IMR-90 (cell line): ENCODE results near the gene KHNYN. TPM values are rescaled to one million over a fixed set of nuclear protein-coding genes. Genes with fewer than 3 reads are reported as not detected.

ENCODE experiments used
- ATAC-seq: fragments of 200-7000 bp; cut with Tn5 transposase; 2 replicates; pipeline ENCODE4 v1.9.1; 2020; ENCODE audit warnings: low read depth, mild to moderate bottlenecking, moderate library complexity
- BruUV-seq: library from RNA; stranded (reverse); fragments of 400-500 nt; replicated peaks from 2 replicates; lab custom pipeline; 2021; lab: Mats Ljungman, UMichigan
- CTCF ChIA-PET: fragments of 300-600 bp; formaldehyde crosslinking; extraction: SDS; loops from one replicate; lab custom pipeline; 2021; ENCODE audit warnings: antibody characterized with exemption; lab: Yijun Ruan, JAX
- POLR2A ChIA-PET: fragments of 300-600 bp; sonication (Branson Sonifier 250); formaldehyde crosslinking; loops from one replicate; lab custom pipeline; 2022; ENCODE audit warnings: antibody characterized with exemption; ENCODE audit not compliant: unreplicated experiment; lab: Charles Lee
- DNase-seq: peaks from one replicate; pipeline ENCODE4 v3.0.0; 2013
- H2AFZ ChIP-seq: replicated peaks from 2 replicates; pipeline ENCODE3; 2013; ENCODE audit warnings: low read length, mild to moderate bottlenecking; ENCODE audit not compliant: poor library complexity
- H2AK5ac ChIP-seq: 2 replicates; pipeline ENCODE4 v1.6.1; 2013; ENCODE audit warnings: low read depth, low read length, inconsistent platforms
- H2AK9ac ChIP-seq: replicated peaks from 2 replicates; pipeline ENCODE3; 2013; ENCODE audit warnings: mild to moderate bottlenecking, low read depth, low read length, moderate library complexity; ENCODE audit not compliant: poor library complexity
- H2BK120ac ChIP-seq: 2 replicates; pipeline ENCODE4 v1.6.1; 2013; ENCODE audit warnings: low read depth, low read length, inconsistent platforms
- H2BK15ac ChIP-seq: 3 replicates; pipeline ENCODE4 v1.6.1; 2013; ENCODE audit warnings: low read depth, low read length, inconsistent platforms
- H2BK20ac ChIP-seq: 2 replicates; pipeline ENCODE4 v1.6.1; 2013; ENCODE audit warnings: low read depth, mild to moderate bottlenecking, inconsistent platforms, low read length, moderate library complexity
- H2BK5ac ChIP-seq: 2 replicates; pipeline ENCODE4 v1.6.1; 2013; ENCODE audit warnings: mild to moderate bottlenecking, low read depth, low read length, inconsistent platforms; ENCODE audit not compliant: poor library complexity, severe bottlenecking
- H3K14ac ChIP-seq: replicated peaks from 2 replicates; pipeline ENCODE4 v1.6.1; 2013; ENCODE audit warnings: low read depth, low read length, inconsistent platforms
- H3K18ac ChIP-seq: 2 replicates; pipeline ENCODE4 v1.6.1; 2013; ENCODE audit warnings: low read depth, low read length, control low read depth
- H3K23ac ChIP-seq: 2 replicates; pipeline ENCODE4 v1.6.1; 2013; ENCODE audit warnings: low read depth, low read length, inconsistent platforms
- H3K27ac ChIP-seq: 2 replicates; pipeline ENCODE4 v1.5.1; 2013; ENCODE audit warnings: mild to moderate bottlenecking, control low read depth, low read length; ENCODE audit not compliant: insufficient read depth
- H3K27me3 ChIP-seq: 2 replicates; pipeline ENCODE4 v1.6.1; 2013; ENCODE audit warnings: low read length; ENCODE audit not compliant: control insufficient read depth, insufficient read depth
- H3K36me3 ChIP-seq: 2 replicates; pipeline ENCODE4 v1.6.1; 2013; ENCODE audit warnings: low read length, mixed read lengths; ENCODE audit not compliant: control insufficient read depth, insufficient read depth
- H3K4ac ChIP-seq: 2 replicates; pipeline ENCODE4 v1.6.1; 2013; ENCODE audit warnings: low read depth, low read length, inconsistent platforms
- H3K4me1 ChIP-seq: 2 replicates; pipeline ENCODE4 v1.6.1; 2013; ENCODE audit warnings: low read length, mixed read lengths; ENCODE audit not compliant: control insufficient read depth, insufficient read depth
- H3K4me2 ChIP-seq: 2 replicates; pipeline ENCODE4 v1.6.1; 2013; ENCODE audit warnings: low read depth, mild to moderate bottlenecking, control low read depth, low read length, moderate library complexity
- H3K4me3 ChIP-seq: 2 replicates; pipeline ENCODE4 v1.5.1; 2013; ENCODE audit warnings: low read depth, mild to moderate bottlenecking, control low read depth, low read length, moderate library complexity; ENCODE audit not compliant: insufficient read depth
- H3K56ac ChIP-seq: 2 replicates; pipeline ENCODE4 v1.6.1; 2013; ENCODE audit warnings: low read length, inconsistent platforms; ENCODE audit not compliant: insufficient read depth; ENCODE audit errors: extremely low read depth
- H3K79me1 ChIP-seq, 2 experiments: 2 replicates each; pipeline ENCODE4 v1.6.1; 2013; ENCODE audit warnings: low read length in 2 of 2, inconsistent platforms in 1 of 2, low read depth in 1 of 2
- H3K9ac ChIP-seq: 2 replicates; pipeline ENCODE4 v1.6.1; 2013; ENCODE audit warnings: low read depth, low read length, control low read depth
- H3K9me1 ChIP-seq: 2 replicates; pipeline ENCODE4 v1.6.1; 2013; ENCODE audit warnings: low read length, inconsistent platforms; ENCODE audit not compliant: insufficient read depth
- H3K9me3 ChIP-seq: 2 replicates; pipeline ENCODE4 v1.6.1; 2013; ENCODE audit warnings: low read length; ENCODE audit not compliant: control insufficient read depth, insufficient read depth
- H4K20me1 ChIP-seq: 2 replicates; pipeline ENCODE4 v1.6.1; 2013; ENCODE audit warnings: low read length, inconsistent platforms; ENCODE audit not compliant: insufficient read depth
- H4K5ac ChIP-seq: 2 replicates; pipeline ENCODE4 v1.6.1; 2013; ENCODE audit warnings: mild to moderate bottlenecking, low read depth, low read length, control low read depth
- H4K8ac ChIP-seq, 2 experiments: 2 replicates each; pipeline ENCODE4 v1.6.1; 2013; ENCODE audit warnings: low read depth in 2 of 2, low read length in 2 of 2, control low read depth in 1 of 2, inconsistent platforms in 1 of 2
- H4K91ac ChIP-seq: 2 replicates; pipeline ENCODE4 v1.6.1; 2013; ENCODE audit warnings: low read depth, low read length, inconsistent platforms; ENCODE audit not compliant: insufficient read depth
- BHLHE40 ChIP-seq: fragments of 150-350 bp; IDR thresholded peaks from 2 replicates; pipeline ENCODE4 v1.6.1; 2016; ENCODE audit warnings: mild to moderate bottlenecking, low read depth, low read length
- CEBPB ChIP-seq: IDR thresholded peaks from 2 replicates; pipeline ENCODE4 v1.6.1; 2012; ENCODE audit warnings: low read depth, low read length, improper control_type of control experiment
- CHD1 ChIP-seq: IDR thresholded peaks from 2 replicates; pipeline ENCODE4 v1.6.1; 2012; ENCODE audit warnings: low read depth, low read length, improper control_type of control experiment
- CTCF ChIP-seq: conservative IDR thresholded peaks from 2 replicates; pipeline ENCODE4 v1.5.1; 2012; ENCODE audit warnings: mild to moderate bottlenecking, low read depth, low read length, improper control_type of control experiment
- FOS ChIP-seq: fragments of 150-350 bp; IDR thresholded peaks from 2 replicates; pipeline ENCODE4 v1.6.1; 2016; ENCODE audit warnings: low read depth, low read length
- MAFK ChIP-seq: IDR thresholded peaks from 2 replicates; pipeline ENCODE4 v1.6.1; 2012; ENCODE audit warnings: low read depth, low read length, improper control_type of control experiment
- MAZ ChIP-seq: IDR thresholded peaks from 2 replicates; pipeline ENCODE4 v1.6.1; 2012; ENCODE audit warnings: low read depth, mild to moderate bottlenecking, low read length, improper control_type of control experiment, moderate library complexity, borderline replicate concordance
- POLR2A ChIP-seq: IDR thresholded peaks from 2 replicates; pipeline ENCODE4 v1.6.1; 2012; ENCODE audit warnings: mild to moderate bottlenecking, low read depth, low read length
- RAD21 ChIP-seq: IDR thresholded peaks from 2 replicates; pipeline ENCODE4 v1.6.1; 2012; ENCODE audit warnings: low read length, improper control_type of control experiment
- RCOR1 ChIP-seq: IDR thresholded peaks from 2 replicates; pipeline ENCODE4 v1.6.1; 2012; ENCODE audit warnings: mild to moderate bottlenecking, low read length, improper control_type of control experiment; ENCODE audit not compliant: insufficient replicate concordance
- WGBS, 2 experiments: methylation state at CpG; one replicate each; pipeline versions ENCODE4 v1.1.5 to v1.1.7; 2013; ENCODE audit warnings: missing lambda C conversion rate in 2 of 2; ENCODE audit not compliant: insufficient read length in 1 of 2; ENCODE audit errors: extremely low coverage in 2 of 2; 5-methylcytosine and 5-hydroxymethylcytosine counted together
- dilution Hi-C: fragments of 300-500 bp; cut with HindIII; formaldehyde crosslinking; loops from one replicate; pipeline ENCODE4 v1.14.3; 2018; ENCODE audit warnings: low sequenced_read_pairs; ENCODE audit not compliant: unreplicated experiment
- in situ Hi-C: fragments of 300-500 bp; cut with MboI; formaldehyde crosslinking; loops from 3 replicates; pipeline ENCODE4 v1.14.3; 2019; ENCODE audit warnings: low sequenced_read_pairs, inconsistent platforms, mixed read lengths
- intact Hi-C: fragments of 100-400 bp; cut with micrococcal nuclease; formaldehyde crosslinking; loops from 2 replicates; pipeline ENCODE4 v1.10.0; 2022
- polyA plus RNA-seq, 3 experiments: library from polyadenylated mRNA; depleted of rRNA; stranded (reverse); fragments of >200 nt; gene quantifications; 2 replicates each; pipeline ENCODE4 v1.2.3, GENCODE V29; 2012; ENCODE audit warnings: low replicate concordance in 1 of 3
- total RNA-seq: library from RNA; depleted of rRNA; stranded (reverse); fragments of >200 nt; gene quantifications from 2 replicates; pipeline ENCODE4 v1.2.3, GENCODE V29; 2012
- TF ChIP-seq, protein P1 (sequence below): fragments of 150-350 bp; IDR thresholded peaks from 2 replicates; pipeline ENCODE4 v1.6.1; 2016; ENCODE audit warnings: low read depth, mild to moderate bottlenecking, low read length, moderate library complexity, borderline replicate concordance
- TF ChIP-seq, protein P2 (sequence below): fragments of 150-350 bp; IDR thresholded peaks from 2 replicates; pipeline ENCODE4 v1.6.1; 2017; ENCODE audit warnings: mild to moderate bottlenecking, antibody characterized with exemption, low read length, low read depth

KHNYN gene
- total and polyA plus RNA-seq, 2 of the 4 experiments (the other 2 are of a cell fraction): 18.9 to 24.4 TPM

GRCh38 chr14:24431569-24432258, 2.0 kb downstream of the KHNYN start:
- Histone ChIP-seq H3K4ac (peak overlapping the region; percentile 99), H3K27me3 (no peaks in the 10 kb centered on the region), H3K79me1 (peaks cover 22 to 46% of the 10 kb centered on the region in 2 experiments), H4K91ac (no peak overlapping the region), H3K14ac (peak overlapping the region; percentile 46; the same call in 1 of the 2 replicates), H2BK120ac (no peak overlapping the region), H2BK20ac (no peak overlapping the region), H3K9me3 (no peaks in the 10 kb centered on the region), H3K4me2 (peak overlapping the region; percentile 91), H4K8ac (peak overlapping the region in 1 of 2 experiments; percentile 3; a peak in 1 of 4 replicates), H2AK5ac (peak overlapping the region; percentile 100; the same call in 1 of the 2 replicates), H2BK15ac (no peak overlapping the region), H3K36me3 (peaks cover 27% of the 10 kb centered on the region), H3K56ac (no peak overlapping the region), H3K18ac (no peak overlapping the region), H3K9ac (peak overlapping the region; percentile 98; the same call in 1 of the 2 replicates), H3K23ac (0 out of 2 replicates have a peak overlapping the region, but pooled peaks have one; percentile 90), H2AFZ (peak overlapping the region; percentile 70), H4K5ac (no peak overlapping the region), H3K9me1 (peaks cover 5% of the 10 kb centered on the region), H2BK5ac (peak overlapping the region; percentile 11), H3K27ac (peak overlapping the region; percentile 91; the same call in 1 of the 2 replicates), H3K4me1 (peaks cover 18% of the 10 kb centered on the region; the same call in 1 of the 2 replicates), H2AK9ac (peak overlapping the region; percentile 100), H4K20me1 (peaks cover 27% of the 10 kb centered on the region), H3K4me3 (no peak overlapping the region; the same call in 1 of the 2 replicates)
- ChIA-PET CTCF (interaction anchor here (0.5 to 3.3 kb wide), 21 partner anchors 10 to 1309 kb away, joined by 3 to 63 read pairs (median 4); partner anchors contain the start of genes ADCY4, CIDEB and NYNRIN), POLR2A (interaction anchor here (0.6 to 0.9 kb wide), 3 partner anchors 33 to 105 kb away, joined by 3 to 6 read pairs (median 3); partner anchors contain the start of gene NYNRIN)
- intact Hi-C loops (loop anchor here (1.0 to 10.0 kb wide), 4 partner anchors 66 to 217 kb away; partner anchors contain the start of genes CHMP4A, MDP1 and TINF2), in situ Hi-C loops (loop anchor here (10.0 to 25.0 kb wide), 4 partner anchors 67 to 1119 kb away; partner anchors contain the start of genes BCL2L2, FITM1, GMPR2 and NEDD8), dilution Hi-C loops (no loop called here)
- BruUV-seq: no TSS peak
- peak; percentile 91 for DNase-seq
- ATAC-seq: peak; percentile 63
- 60% methylated on average over 12 of the region's 15 CpGs; no CpG with 5 or more reads in 1 of the 2 experiments for whole genome bisulfite sequencing, 2 experiments
- TF ChIP-seq MAZ (peak; percentile 93), CHD1 (no peak), POLR2A (0 out of 2 replicates have a peak, but pooled peaks have one; percentile 52), BHLHE40 (peak; percentile 6; the same call in 1 of the 2 replicates), CEBPB (no peak), MAFK (peak; percentile 13; the same call in 1 of the 2 replicates), CTCF (peak; percentile 98), RAD21 (peak; percentile 96), FOS (no peak), RCOR1 (peak; percentile 32)
- TF ChIP-seq, protein P1, sequence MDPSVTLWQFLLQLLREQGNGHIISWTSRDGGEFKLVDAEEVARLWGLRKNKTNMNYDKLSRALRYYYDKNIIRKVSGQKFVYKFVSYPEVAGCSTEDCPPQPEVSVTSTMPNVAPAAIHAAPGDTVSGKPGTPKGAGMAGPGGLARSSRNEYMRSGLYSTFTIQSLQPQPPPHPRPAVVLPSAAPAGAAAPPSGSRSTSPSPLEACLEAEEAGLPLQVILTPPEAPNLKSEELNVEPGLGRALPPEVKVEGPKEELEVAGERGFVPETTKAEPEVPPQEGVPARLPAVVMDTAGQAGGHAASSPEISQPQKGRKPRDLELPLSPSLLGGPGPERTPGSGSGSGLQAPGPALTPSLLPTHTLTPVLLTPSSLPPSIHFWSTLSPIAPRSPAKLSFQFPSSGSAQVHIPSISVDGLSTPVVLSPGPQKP: no peak
- TF ChIP-seq, protein P2, sequence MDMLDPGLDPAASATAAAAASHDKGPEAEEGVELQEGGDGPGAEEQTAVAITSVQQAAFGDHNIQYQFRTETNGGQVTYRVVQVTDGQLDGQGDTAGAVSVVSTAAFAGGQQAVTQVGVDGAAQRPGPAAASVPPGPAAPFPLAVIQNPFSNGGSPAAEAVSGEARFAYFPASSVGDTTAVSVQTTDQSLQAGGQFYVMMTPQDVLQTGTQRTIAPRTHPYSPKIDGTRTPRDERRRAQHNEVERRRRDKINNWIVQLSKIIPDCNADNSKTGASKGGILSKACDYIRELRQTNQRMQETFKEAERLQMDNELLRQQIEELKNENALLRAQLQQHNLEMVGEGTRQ: peak; percentile 22; the same call in 1 of the 2 replicates
